Measurements from ENCODE around the gene HECW1.

The HECW1 gene

DNA sequence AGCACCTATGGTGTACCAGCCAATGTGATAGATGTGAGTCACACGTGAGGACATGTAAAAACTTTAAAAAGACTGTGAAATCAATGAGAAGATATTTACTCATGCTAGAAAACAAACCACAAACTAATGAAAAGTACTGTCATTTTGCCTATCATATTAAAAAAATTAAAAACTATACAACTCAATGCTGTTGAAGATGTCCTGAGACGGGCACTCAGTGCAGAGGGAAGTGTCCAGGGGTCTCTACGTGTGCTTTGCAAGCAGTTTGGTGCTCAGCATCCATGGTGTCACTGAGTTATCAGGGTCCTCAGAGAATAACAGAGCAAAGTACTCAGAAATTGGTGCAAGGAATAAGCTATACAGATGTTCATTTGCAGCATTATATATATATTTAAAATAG lies 162.3 kb downstream of the HECW1 start:
- no peak overlapping the region for H3K4me3 ChIP-seq (ENCODE audit: low read depth in 1 of 2, low read length in 2 of 2)
- H3K4me1 ChIP-seq (ENCODE audit: control insufficient read depth in 1 of 2, insufficient read depth in 2 of 2, low read length in 2 of 2): no peaks in the 10 kb centered on the region
- no peak overlapping the region for H3K9ac ChIP-seq (ENCODE audit: low read depth in 1 of 2, low read length in 2 of 2)
- no peaks in the 10 kb centered on the region for H3K9me3 ChIP-seq (ENCODE audit: control insufficient read depth in 1 of 2, low read length in 2 of 2)
- H3K27me3 ChIP-seq (ENCODE audit: control insufficient read depth in 1 of 2, insufficient read depth in 2 of 2, low read length in 2 of 2): no peaks in the 10 kb centered on the region
- H3K36me3 ChIP-seq (ENCODE audit: control insufficient read depth in 1 of 2, insufficient read depth in 2 of 2, low read length in 2 of 2): no peaks in the 10 kb centered on the region
- H3K27ac ChIP-seq (ENCODE audit: low read depth, low read length): no peak overlapping the region

DNA sequence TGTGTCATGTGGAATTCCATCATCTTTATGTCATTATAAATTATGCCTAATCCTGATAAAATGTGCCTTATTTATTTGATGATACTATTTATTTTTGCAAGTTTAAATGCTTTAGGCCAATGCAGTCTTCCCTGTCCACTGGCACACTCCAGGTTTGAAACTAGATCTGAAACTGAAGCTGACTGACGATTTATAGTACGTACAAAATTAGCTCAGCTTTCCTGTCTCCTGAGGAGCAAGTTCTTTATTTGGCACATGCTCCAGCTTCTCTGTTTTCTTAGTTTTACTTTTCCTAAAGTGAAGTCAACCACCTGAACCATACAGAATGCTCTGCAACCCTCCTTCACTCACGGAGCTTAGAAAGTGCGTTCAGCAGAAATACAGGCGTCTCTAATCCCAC lies 164.1 kb downstream of the HECW1 start:
- Histone ChIP-seq H3K9ac (ENCODE audit: low read depth in 1 of 2, low read length in 2 of 2) (no peak overlapping the region), H3K36me3 (ENCODE audit: control insufficient read depth in 1 of 2, insufficient read depth in 2 of 2, low read length in 2 of 2) (no peaks in the 10 kb centered on the region), H3K27ac (ENCODE audit: low read depth, low read length) (no peak overlapping the region), H3K27me3 (ENCODE audit: control insufficient read depth in 1 of 2, insufficient read depth in 2 of 2, low read length in 2 of 2) (no peaks in the 10 kb centered on the region), H3K4me3 (ENCODE audit: low read depth in 1 of 2, low read length in 2 of 2) (no peak overlapping the region), H3K4me1 (ENCODE audit: control insufficient read depth in 1 of 2, insufficient read depth in 2 of 2, low read length in 2 of 2) (no peaks in the 10 kb centered on the region), H3K9me3 (ENCODE audit: control insufficient read depth in 1 of 2, low read length in 2 of 2) (no peaks in the 10 kb centered on the region)

DNA sequence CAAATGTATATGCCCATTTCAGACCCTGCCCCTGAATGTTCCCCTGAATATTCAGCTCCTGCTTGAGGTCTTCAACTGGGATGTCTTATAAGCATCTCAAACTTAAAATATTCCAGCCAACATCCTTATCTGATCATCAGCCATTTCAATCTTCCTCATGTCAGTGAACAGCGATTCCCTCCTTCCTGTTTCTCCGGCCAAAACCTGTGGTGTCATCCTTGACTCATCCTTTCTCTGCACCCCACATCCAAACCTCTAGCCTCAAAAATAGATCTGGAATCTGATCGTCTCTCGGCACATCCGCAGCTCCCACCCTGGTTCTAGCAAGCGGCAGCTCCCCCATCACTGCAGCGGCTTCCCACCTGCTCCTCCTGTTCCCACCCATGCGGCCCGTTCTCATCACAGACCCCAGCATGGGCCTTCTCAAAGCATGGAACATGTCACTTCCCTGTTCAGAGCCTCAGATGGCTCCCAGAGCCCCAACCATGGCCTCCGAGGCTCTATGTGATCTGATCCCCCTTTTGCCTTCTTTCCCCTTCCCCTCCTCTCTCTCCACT lies 165.7 kb downstream of the HECW1 start:
- Histone ChIP-seq H3K9ac (ENCODE audit: low read depth in 1 of 2, low read length in 2 of 2) (no peak overlapping the region), H3K27ac (ENCODE audit: low read depth, low read length) (no peak overlapping the region), H3K36me3 (ENCODE audit: control insufficient read depth in 1 of 2, insufficient read depth in 2 of 2, low read length in 2 of 2) (no peaks in the 10 kb centered on the region), H3K4me3 (ENCODE audit: low read depth in 1 of 2, low read length in 2 of 2) (no peak overlapping the region), H3K4me1 (ENCODE audit: control insufficient read depth in 1 of 2, insufficient read depth in 2 of 2, low read length in 2 of 2) (no peaks in the 10 kb centered on the region), H3K9me3 (ENCODE audit: control insufficient read depth in 1 of 2, low read length in 2 of 2) (no peaks in the 10 kb centered on the region), H3K27me3 (ENCODE audit: control insufficient read depth in 1 of 2, insufficient read depth in 2 of 2, low read length in 2 of 2) (no peaks in the 10 kb centered on the region)

DNA sequence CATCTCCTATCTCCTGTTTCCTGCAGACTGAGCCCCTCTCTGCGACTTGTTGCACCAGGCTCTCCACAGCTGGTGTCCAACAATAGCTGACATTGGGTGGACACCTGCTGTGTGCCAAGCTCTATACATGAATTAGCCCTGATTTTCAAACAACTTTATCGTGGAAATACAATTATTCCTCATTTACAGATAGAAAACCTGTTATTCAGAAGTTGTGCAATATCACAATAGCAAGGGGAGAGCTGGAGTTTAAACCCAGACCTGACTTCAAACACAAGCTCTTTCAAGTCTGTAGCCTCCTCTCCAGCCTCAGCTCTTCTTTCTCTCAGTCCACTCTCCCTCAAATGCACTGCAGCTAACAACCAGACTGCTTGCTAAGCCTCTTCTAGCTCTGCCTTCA lies 168.8 kb downstream of the HECW1 start:
- H3K27ac ChIP-seq (ENCODE audit: low read depth, low read length): no peak overlapping the region
- no peaks in the 10 kb centered on the region for H3K36me3 ChIP-seq (ENCODE audit: control insufficient read depth in 1 of 2, insufficient read depth in 2 of 2, low read length in 2 of 2)
- H3K4me3 ChIP-seq (ENCODE audit: low read depth in 1 of 2, low read length in 2 of 2): no peak overlapping the region
- H3K4me1 ChIP-seq (ENCODE audit: control insufficient read depth in 1 of 2, insufficient read depth in 2 of 2, low read length in 2 of 2): no peaks in the 10 kb centered on the region
- no peaks in the 10 kb centered on the region for H3K27me3 ChIP-seq (ENCODE audit: control insufficient read depth in 1 of 2, insufficient read depth in 2 of 2, low read length in 2 of 2)
- H3K9me3 ChIP-seq (ENCODE audit: control insufficient read depth in 1 of 2, low read length in 2 of 2): no peaks in the 10 kb centered on the region
- H3K9ac ChIP-seq (ENCODE audit: low read depth in 1 of 2, low read length in 2 of 2): no peak overlapping the region

DNA sequence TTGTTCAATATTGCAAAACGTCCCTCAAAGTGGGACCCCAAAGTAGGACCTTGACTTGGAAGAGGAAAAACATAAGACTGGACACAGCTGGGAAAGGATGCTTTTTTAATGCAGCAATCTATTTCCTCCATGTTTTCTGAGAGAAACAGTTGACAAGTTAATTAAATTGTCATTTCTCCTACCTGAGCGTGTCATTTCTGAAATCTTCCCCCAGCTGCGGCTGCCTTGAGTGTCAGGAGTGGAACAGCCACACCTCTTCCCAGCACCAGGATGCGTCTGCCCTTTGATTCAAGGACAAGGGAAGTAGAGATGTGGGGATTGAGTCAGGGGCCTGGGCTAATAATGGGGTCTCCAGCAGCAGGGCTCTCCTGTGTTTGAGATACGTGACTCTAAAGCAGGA lies 171.3 kb downstream of the HECW1 start:
- Histone ChIP-seq H3K9ac (ENCODE audit: low read depth in 1 of 2, low read length in 2 of 2) (no peak overlapping the region), H3K9me3 (ENCODE audit: control insufficient read depth in 1 of 2, low read length in 2 of 2) (no peaks in the 10 kb centered on the region), H3K4me3 (ENCODE audit: low read depth in 1 of 2, low read length in 2 of 2) (no peak overlapping the region)

DNA sequence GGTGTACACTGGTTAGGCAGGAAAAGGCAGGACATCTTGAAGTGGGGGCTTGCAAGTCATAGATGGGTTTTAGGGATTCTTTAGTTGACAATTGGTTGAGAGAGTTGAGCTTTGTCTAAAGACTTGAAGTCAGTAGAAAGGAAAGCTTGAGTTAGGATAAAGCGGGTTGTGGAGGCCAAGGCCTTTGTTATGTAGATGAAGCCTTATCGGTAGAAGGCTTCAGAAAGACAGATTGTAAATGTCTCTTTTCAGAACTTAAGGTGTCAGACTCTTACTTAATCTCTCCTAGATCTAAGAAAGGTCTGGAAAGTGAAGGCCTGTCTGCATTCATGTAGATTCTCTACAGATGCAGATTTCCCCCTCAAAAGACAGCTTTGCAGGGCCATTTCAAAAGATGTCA lies 177.4 kb downstream of the HECW1 start:
- H3K9ac ChIP-seq (ENCODE audit: low read depth in 1 of 2, low read length in 2 of 2): no peak overlapping the region
- no peaks in the 10 kb centered on the region for H3K27me3 ChIP-seq (ENCODE audit: control insufficient read depth in 1 of 2, insufficient read depth in 2 of 2, low read length in 2 of 2)
- H3K27ac ChIP-seq (ENCODE audit: low read depth, low read length): no peak overlapping the region
- peaks cover 6 to 10% of the 10 kb centered on the region in 2 donors for H3K9me3 ChIP-seq (ENCODE audit: control insufficient read depth in 1 of 2, low read length in 2 of 2)
- H3K36me3 ChIP-seq (ENCODE audit: control insufficient read depth in 1 of 2, insufficient read depth in 2 of 2, low read length in 2 of 2): no peaks in the 10 kb centered on the region
- no peak overlapping the region for H3K4me3 ChIP-seq (ENCODE audit: low read depth in 1 of 2, low read length in 2 of 2)
- no peaks in the 10 kb centered on the region for H3K4me1 ChIP-seq (ENCODE audit: control insufficient read depth in 1 of 2, insufficient read depth in 2 of 2, low read length in 2 of 2)

More for the DNA sequence above, 171.3 kb downstream of the HECW1 start:
- H3K36me3 ChIP-seq (ENCODE audit: control insufficient read depth in 1 of 2, insufficient read depth in 2 of 2, low read length in 2 of 2): no peaks in the 10 kb centered on the region
- H3K4me1 ChIP-seq (ENCODE audit: control insufficient read depth in 1 of 2, insufficient read depth in 2 of 2, low read length in 2 of 2): no peaks in the 10 kb centered on the region
- no peaks in the 10 kb centered on the region for H3K27me3 ChIP-seq (ENCODE audit: control insufficient read depth in 1 of 2, insufficient read depth in 2 of 2, low read length in 2 of 2)
- no peak overlapping the region for H3K27ac ChIP-seq (ENCODE audit: low read depth, low read length)

DNA sequence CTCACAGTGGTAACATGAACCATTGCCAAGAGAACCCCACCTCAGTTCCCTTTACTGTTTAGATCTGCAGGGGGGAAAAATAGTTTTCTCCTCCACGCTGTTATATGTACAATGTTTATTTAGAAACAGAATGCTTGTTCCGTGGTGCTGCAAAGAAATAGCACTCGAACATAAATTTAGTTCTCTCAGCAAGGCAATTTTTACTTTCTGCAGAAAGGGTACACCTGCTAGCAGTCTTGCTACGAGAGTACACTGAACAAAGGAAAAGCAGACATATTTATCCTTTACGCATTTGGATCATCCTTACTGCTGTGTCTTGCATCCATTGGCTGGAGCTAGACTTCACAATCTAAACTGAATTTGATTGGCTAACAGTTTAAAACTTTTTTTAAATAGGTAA lies 178.5 kb downstream of the HECW1 start:
- Histone ChIP-seq H3K4me1 (ENCODE audit: control insufficient read depth in 1 of 2, insufficient read depth in 2 of 2, low read length in 2 of 2) (no peaks in the 10 kb centered on the region), H3K36me3 (ENCODE audit: control insufficient read depth in 1 of 2, insufficient read depth in 2 of 2, low read length in 2 of 2) (no peaks in the 10 kb centered on the region), H3K27me3 (ENCODE audit: control insufficient read depth in 1 of 2, insufficient read depth in 2 of 2, low read length in 2 of 2) (no peaks in the 10 kb centered on the region), H3K9ac (ENCODE audit: low read depth in 1 of 2, low read length in 2 of 2) (no peak overlapping the region), H3K27ac (ENCODE audit: low read depth, low read length) (no peak overlapping the region), H3K9me3 (ENCODE audit: control insufficient read depth in 1 of 2, low read length in 2 of 2) (peaks cover 6 to 10% of the 10 kb centered on the region in 2 donors), H3K4me3 (ENCODE audit: low read depth in 1 of 2, low read length in 2 of 2) (no peak overlapping the region)

DNA sequence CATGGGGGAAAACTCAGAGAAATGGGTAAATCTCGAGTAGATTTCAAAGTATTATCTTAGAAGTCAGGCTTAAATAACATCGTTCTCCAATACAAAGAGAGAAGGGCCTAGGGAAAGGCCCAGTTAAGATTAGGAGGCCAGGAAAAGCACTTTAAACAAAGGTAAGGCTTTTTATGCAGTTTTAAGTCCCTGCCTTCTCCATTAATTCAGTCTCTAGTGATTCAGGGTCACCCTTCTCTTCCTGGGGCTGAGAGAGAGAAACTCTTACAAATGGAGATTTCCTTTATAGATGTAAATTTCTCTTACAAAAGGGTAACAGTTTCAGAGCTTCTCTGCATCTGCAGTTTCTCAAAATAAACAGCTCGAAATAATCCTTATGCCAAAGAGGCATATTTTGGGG lies 179.3 kb downstream of the HECW1 start:
- H3K27me3 ChIP-seq (ENCODE audit: control insufficient read depth in 1 of 2, insufficient read depth in 2 of 2, low read length in 2 of 2): no peaks in the 10 kb centered on the region
- H3K27ac ChIP-seq (ENCODE audit: low read depth, low read length): no peak overlapping the region
- no peak overlapping the region for H3K9ac ChIP-seq (ENCODE audit: low read depth in 1 of 2, low read length in 2 of 2)
- H3K36me3 ChIP-seq (ENCODE audit: control insufficient read depth in 1 of 2, insufficient read depth in 2 of 2, low read length in 2 of 2): no peaks in the 10 kb centered on the region
- H3K4me3 ChIP-seq (ENCODE audit: low read depth in 1 of 2, low read length in 2 of 2): no peak overlapping the region
- H3K4me1 ChIP-seq (ENCODE audit: control insufficient read depth in 1 of 2, insufficient read depth in 2 of 2, low read length in 2 of 2): no peaks in the 10 kb centered on the region
- H3K9me3 ChIP-seq (ENCODE audit: control insufficient read depth in 1 of 2, low read length in 2 of 2): peaks cover 6 to 10% of the 10 kb centered on the region in 2 donors

DNA sequence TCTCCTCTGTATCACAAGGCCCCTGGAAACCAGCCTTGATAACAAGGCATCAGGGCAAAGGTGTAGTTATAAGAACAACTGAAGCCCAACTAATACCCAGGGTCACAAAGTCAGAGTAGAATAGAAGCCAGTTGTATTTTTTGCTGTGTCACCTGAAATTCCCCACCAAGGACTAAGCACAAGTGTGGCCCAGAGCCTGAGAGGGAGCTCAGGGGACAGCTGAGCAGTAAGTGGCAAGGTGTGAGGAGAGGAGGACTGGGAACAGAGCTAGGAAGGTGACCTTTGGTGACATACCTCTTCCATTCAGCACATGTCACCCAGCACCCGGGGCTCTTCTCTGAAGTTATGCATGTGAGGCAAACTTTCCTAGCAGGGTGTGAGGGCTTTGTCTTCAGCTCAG lies 179.9 kb downstream of the HECW1 start:
- no peaks in the 10 kb centered on the region for H3K27me3 ChIP-seq (ENCODE audit: control insufficient read depth in 1 of 2, insufficient read depth in 2 of 2, low read length in 2 of 2)
- no peak overlapping the region for H3K27ac ChIP-seq (ENCODE audit: low read depth, low read length)
- H3K4me1 ChIP-seq (ENCODE audit: control insufficient read depth in 1 of 2, insufficient read depth in 2 of 2, low read length in 2 of 2): no peaks in the 10 kb centered on the region
- H3K9ac ChIP-seq (ENCODE audit: low read depth in 1 of 2, low read length in 2 of 2): no peak overlapping the region
- peaks cover 6 to 10% of the 10 kb centered on the region in 2 donors for H3K9me3 ChIP-seq (ENCODE audit: control insufficient read depth in 1 of 2, low read length in 2 of 2)
- H3K4me3 ChIP-seq (ENCODE audit: low read depth in 1 of 2, low read length in 2 of 2): no peak overlapping the region
- no peaks in the 10 kb centered on the region for H3K36me3 ChIP-seq (ENCODE audit: control insufficient read depth in 1 of 2, insufficient read depth in 2 of 2, low read length in 2 of 2)

DNA sequence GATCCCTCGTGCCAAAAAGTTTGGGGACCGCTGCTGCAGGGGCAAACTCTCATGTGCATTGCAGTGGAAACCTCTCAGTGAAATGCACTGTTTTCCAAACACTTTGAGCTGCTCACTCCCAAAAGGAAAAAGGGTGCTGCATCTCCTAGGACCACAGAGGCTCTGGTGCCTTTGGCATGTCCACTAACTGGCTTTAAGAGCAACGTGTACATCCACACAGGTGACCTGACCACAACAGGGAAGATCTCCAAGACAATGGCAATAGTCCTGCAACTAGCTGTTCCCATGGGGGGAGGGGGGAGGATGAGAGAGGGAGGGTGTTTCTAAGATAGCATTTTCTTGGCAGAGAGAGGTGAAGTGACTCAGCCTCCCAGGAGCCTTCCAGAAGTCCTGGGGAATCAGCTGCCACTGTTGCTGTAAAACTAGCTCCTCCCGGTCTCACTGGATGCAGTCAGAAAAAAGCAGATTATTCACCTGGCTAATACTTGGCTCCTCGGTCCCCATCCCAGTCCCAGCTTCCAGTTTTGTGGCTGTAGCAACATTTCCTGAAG lies 181.7 kb downstream of the HECW1 start:
- H3K4me1 ChIP-seq (ENCODE audit: control insufficient read depth in 1 of 2, insufficient read depth in 2 of 2, low read length in 2 of 2): no peaks in the 10 kb centered on the region
- no peaks in the 10 kb centered on the region for H3K27me3 ChIP-seq (ENCODE audit: control insufficient read depth in 1 of 2, insufficient read depth in 2 of 2, low read length in 2 of 2)
- no peak overlapping the region for H3K9ac ChIP-seq (ENCODE audit: low read depth in 1 of 2, low read length in 2 of 2)
- peaks cover 6 to 10% of the 10 kb centered on the region in 2 donors for H3K9me3 ChIP-seq (ENCODE audit: control insufficient read depth in 1 of 2, low read length in 2 of 2)
- H3K27ac ChIP-seq (ENCODE audit: low read depth, low read length): no peak overlapping the region
- no peaks in the 10 kb centered on the region for H3K36me3 ChIP-seq (ENCODE audit: control insufficient read depth in 1 of 2, insufficient read depth in 2 of 2, low read length in 2 of 2)
- no peak overlapping the region for H3K4me3 ChIP-seq (ENCODE audit: low read depth in 1 of 2, low read length in 2 of 2)

DNA sequence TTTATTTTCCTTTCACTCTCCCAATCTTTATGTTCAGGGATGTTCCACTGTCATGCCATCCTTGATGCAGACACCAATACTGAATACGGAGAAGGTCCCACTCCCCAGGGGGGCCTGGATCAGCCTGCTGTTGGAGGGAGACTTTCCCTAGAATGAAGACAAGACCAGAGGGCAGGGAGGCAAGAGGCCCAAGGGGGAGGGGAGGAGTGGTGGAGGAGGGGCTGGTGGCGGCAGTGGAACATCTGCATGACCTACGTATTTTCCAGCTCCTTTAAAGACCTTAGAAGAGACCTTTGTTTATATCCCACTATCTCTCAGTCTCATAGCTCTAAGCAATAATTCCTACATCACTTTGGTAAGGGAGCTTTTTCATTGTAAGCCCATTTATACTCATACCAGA lies 183.0 kb downstream of the HECW1 start:
- no peak overlapping the region for H3K4me3 ChIP-seq (ENCODE audit: low read depth in 1 of 2, low read length in 2 of 2)
- H3K27ac ChIP-seq (ENCODE audit: low read depth, low read length): no peak overlapping the region
- peaks cover 6 to 10% of the 10 kb centered on the region in 2 donors for H3K9me3 ChIP-seq (ENCODE audit: control insufficient read depth in 1 of 2, low read length in 2 of 2)
- no peak overlapping the region for H3K9ac ChIP-seq (ENCODE audit: low read depth in 1 of 2, low read length in 2 of 2)
- no peaks in the 10 kb centered on the region for H3K27me3 ChIP-seq (ENCODE audit: control insufficient read depth in 1 of 2, insufficient read depth in 2 of 2, low read length in 2 of 2)
- no peaks in the 10 kb centered on the region for H3K36me3 ChIP-seq (ENCODE audit: control insufficient read depth in 1 of 2, insufficient read depth in 2 of 2, low read length in 2 of 2)
- no peaks in the 10 kb centered on the region for H3K4me1 ChIP-seq (ENCODE audit: control insufficient read depth in 1 of 2, insufficient read depth in 2 of 2, low read length in 2 of 2)

Data from duodenal mucosa (tissue), 2 donors.